ENCODE data around the gene RNF182.

DNA sequence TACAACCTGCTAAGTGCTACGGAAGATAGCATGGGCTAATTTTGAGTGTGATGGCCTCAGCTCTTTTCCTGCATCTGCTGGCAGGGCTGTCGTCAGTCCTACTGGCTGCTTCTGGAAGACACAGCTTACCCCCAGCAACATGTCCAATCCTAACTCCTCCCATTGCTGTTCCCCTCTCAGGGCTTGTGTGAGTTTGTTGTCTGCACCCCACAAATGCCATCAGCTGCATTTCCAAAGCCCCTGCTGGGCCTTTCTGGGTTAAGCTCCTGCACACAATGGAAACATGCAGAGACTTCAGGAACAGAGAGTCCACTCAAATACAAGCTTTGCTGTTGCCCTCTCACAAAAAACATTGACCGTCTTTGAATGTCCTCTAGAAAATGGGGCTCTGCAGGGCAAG is 84.7 kb downstream of the RNF182 start:
- no peak for TF ChIP-seq TAF1 (IDR thresholded peaks at IDR 0.05; ENCODE audit: low read depth)
- no peak for TF ChIP-seq NFIC (IDR thresholded peaks at IDR 0.05)
